ENCODE measurements around the gene ARMH2. TPM values are rescaled to one million over a fixed set of nuclear protein-coding genes. Genes with fewer than 3 reads are reported as not detected.

Gene ARMH2
- polyA plus RNA-seq, 3 donors from 2014 or later, result not detected

DNA sequence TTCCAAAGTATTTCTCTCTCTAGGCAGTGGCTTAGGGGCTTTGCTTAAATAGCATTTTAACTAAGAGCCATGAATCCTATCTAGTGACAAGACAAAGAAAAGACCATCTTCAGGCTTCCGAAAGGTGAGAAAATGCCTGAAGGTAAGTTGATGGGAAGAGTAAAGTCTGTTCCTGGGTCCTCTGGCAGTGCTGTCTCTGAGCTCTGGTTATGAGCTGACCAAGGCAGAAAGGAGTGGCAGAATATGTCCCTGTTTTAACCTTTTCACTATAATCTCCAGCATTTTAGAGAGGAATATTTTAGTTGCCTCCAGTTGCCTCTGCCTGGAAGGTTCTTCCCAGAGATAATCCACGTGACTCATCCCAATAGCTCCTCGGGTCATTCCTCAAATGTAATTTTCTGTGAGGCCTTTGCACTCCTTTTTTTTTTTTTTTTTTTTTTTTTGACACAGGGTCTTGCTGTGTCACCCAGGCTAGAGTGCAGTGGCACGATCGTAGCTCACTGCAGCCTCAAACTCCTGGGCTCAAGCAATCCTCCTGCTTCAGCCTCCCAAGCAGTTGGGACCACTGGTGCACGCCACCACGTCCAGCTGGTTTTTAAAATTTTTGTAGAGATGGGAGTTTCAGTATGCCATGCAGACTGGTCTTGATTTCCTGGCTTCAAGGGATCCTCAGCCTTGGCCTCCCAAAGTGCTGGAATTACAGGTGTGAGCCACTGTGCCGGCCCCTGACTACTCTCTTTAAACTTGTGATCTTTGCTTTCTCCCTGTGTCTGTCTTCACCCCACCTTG is 3.7 kb upstream of the ARMH2 start:
- H3K27me3 Mint-ChIP-seq (ENCODE audit: low read depth in 3 of 3), result peaks cover 2 to 26% (median 12%) of the 10 kb centered on the region in 3 donors
- no peaks in the 10 kb centered on the region for H3K9me3 Mint-ChIP-seq
- H3K4me3 Mint-ChIP-seq, result peak overlapping the region in 1 of 5 donors; percentile 11
- peaks cover 12 to 33% (median 15%) of the 10 kb centered on the region in 3 donors for H3K36me3 Mint-ChIP-seq
- peaks cover under 1 to 2% of the 10 kb centered on the region in 2 donors for H3K4me1 Mint-ChIP-seq
- H3K27ac Mint-ChIP-seq, result peak overlapping the region in 5 of 6 donors; percentile 67 to 83 (median 79)
- DNase-seq, result no peak

GRCh38 chr6:24799541-24799915 is 811 bp upstream of the ARMH2 start:
- H3K27ac Mint-ChIP-seq, result peak overlapping the region; percentile 40 to 78 (median 54)
- peaks cover 0 to 21% (median 6%) of the 10 kb centered on the region in 3 donors for H3K27me3 Mint-ChIP-seq (ENCODE audit: low read depth in 3 of 3)
- peaks cover 0 to 2% of the 10 kb centered on the region in 2 donors for H3K4me1 Mint-ChIP-seq
- H3K4me3 Mint-ChIP-seq, result no peak overlapping the region
- no peaks in the 10 kb centered on the region for H3K9me3 Mint-ChIP-seq
- peaks cover 8 to 12% (median 10%) of the 10 kb centered on the region in 3 donors for H3K36me3 Mint-ChIP-seq
- no peak for DNase-seq

- Mint-ChIP-seq H3K4me3 (no peak overlapping the region), H3K27me3 (ENCODE audit: low read depth in 3 of 3) (peaks cover 0 to 20% (median 7%) of the 10 kb centered on the region in 3 donors), H3K9me3 (no peaks in the 10 kb centered on the region), H3K36me3 (peaks cover 0 to 10% (median 4%) of the 10 kb centered on the region in 3 donors), H3K4me1 (peaks cover 0 to 2% of the 10 kb centered on the region in 2 donors), H3K27ac (peak overlapping the region in 2 of 6 donors; percentile 55 to 72)
- no peak for DNase-seq
Observed at GRCh38 chr6:24797596-24798216, 1.0 kb downstream of the ARMH2 start.

GRCh38 chr6:24796616-24797290 is 2.0 kb downstream of the ARMH2 start:
- DNase-seq, result no peak
- no peak overlapping the region for H3K4me3 Mint-ChIP-seq
- H3K27me3 Mint-ChIP-seq (ENCODE audit: low read depth in 3 of 3), result peaks cover 0 to 12% (median 8%) of the 10 kb centered on the region in 3 donors
- H3K27ac Mint-ChIP-seq, result peak overlapping the region in 2 of 6 donors; percentile 46 to 51
- H3K36me3 Mint-ChIP-seq, result peaks cover 0 to 10% (median 4%) of the 10 kb centered on the region in 3 donors
- peaks cover 0 to 2% of the 10 kb centered on the region in 2 donors for H3K4me1 Mint-ChIP-seq
- no peaks in the 10 kb centered on the region for H3K9me3 Mint-ChIP-seq

- Mint-ChIP-seq H3K27ac (peak overlapping the region in 1 of 6 donors; percentile 22), H3K27me3 (ENCODE audit: low read depth in 3 of 3) (peaks cover 0 to 10% (median 10%) of the 10 kb centered on the region in 3 donors)
- no peak for DNase-seq
Observed at GRCh38 chr6:24795106-24795505, 3.6 kb downstream of the ARMH2 start.

GRCh38 chr6:24788031-24788665 is 10.6 kb downstream of the ARMH2 start:
- no peak overlapping the region for H3K27ac Mint-ChIP-seq
- no peaks in the 10 kb centered on the region for H3K9me3 Mint-ChIP-seq
- no peak overlapping the region for H3K4me3 Mint-ChIP-seq
- DNase-seq, result no peak
- H3K27me3 Mint-ChIP-seq (ENCODE audit: low read depth in 3 of 3), result peaks cover 0 to 5% (median 0%) of the 10 kb centered on the region in 3 donors
- H3K36me3 Mint-ChIP-seq, result peaks cover 0 to 16% (median 14%) of the 10 kb centered on the region in 3 donors
- H3K4me1 Mint-ChIP-seq, result no peaks in the 10 kb centered on the region

More at GRCh38 chr6:24795106-24795505, 3.6 kb downstream of the ARMH2 start:
- peaks cover 0 to 2% of the 10 kb centered on the region in 2 donors for H3K4me1 Mint-ChIP-seq
- H3K36me3 Mint-ChIP-seq, result peaks cover 0 to 10% (median 0%) of the 10 kb centered on the region in 3 donors
- H3K9me3 Mint-ChIP-seq, result no peaks in the 10 kb centered on the region
- no peak overlapping the region for H3K4me3 Mint-ChIP-seq

DNA sequence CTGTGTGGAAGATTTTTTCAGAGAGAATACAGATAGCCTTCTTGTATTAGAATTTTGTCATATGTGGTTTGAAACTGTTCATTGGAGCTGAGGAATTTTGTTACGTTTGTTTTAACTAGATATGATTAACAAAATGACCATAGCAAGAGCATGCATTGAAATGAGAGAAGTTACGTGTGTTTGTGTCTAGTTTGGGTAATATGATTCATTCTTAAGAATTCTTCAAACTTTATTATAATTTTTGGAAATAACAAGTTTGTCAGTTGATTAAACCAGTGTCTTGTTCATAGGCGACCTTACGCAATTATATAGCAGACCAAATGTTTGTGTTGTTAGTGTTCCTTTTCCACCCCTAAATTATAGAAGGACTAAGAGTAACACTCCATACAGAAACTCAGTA is 18.5 kb downstream of the ARMH2 start:
- Mint-ChIP-seq H3K9me3 (no peaks in the 10 kb centered on the region), H3K4me3 (no peak overlapping the region), H3K27ac (no peak overlapping the region), H3K4me1 (peaks cover 13 to 24% of the 10 kb centered on the region in 2 donors), H3K36me3 (peaks cover 0 to 8% (median 4%) of the 10 kb centered on the region in 3 donors), H3K27me3 (ENCODE audit: low read depth in 3 of 3) (peaks cover 3 to 5% (median 4%) of the 10 kb centered on the region in 3 donors)
- no peak for DNase-seq

GRCh38 chr6:24779416-24780016 is 19.2 kb downstream of the ARMH2 start:
- Mint-ChIP-seq H3K27me3 (ENCODE audit: low read depth in 3 of 3) (peaks cover 10 to 11% (median 10%) of the 10 kb centered on the region in 3 donors), H3K36me3 (peaks cover 0 to 8% (median 3%) of the 10 kb centered on the region in 3 donors), H3K4me1 (peaks cover 14 to 27% of the 10 kb centered on the region in 2 donors), H3K27ac (no peak overlapping the region), H3K4me3 (no peak overlapping the region), H3K9me3 (no peaks in the 10 kb centered on the region)
- no peak for DNase-seq

DNA sequence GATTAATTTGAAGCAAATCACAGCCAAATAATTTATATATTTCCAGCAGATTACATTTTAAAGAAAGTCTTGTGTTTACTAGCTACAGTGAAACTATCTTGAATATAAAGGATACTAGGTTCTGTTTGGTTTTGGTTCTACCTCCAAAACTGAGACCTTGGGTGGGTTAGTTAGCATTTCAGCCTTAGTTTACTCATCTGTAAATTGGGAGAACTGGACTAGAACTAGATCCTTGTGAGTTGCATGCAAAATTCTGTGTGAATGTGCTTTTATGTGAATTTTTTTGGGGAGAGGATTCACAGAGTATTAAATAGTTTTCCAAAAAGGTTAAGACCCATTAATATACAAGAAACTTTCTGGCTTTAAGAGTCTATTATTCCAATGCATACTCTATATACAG is 19.8 kb downstream of the ARMH2 start:
- H3K27ac Mint-ChIP-seq, result no peak overlapping the region
- DNase-seq, result no peak
- H3K4me3 Mint-ChIP-seq, result no peak overlapping the region
- H3K9me3 Mint-ChIP-seq, result no peaks in the 10 kb centered on the region
- H3K36me3 Mint-ChIP-seq, result peaks cover 0 to 8% (median 0%) of the 10 kb centered on the region in 3 donors
- H3K27me3 Mint-ChIP-seq (ENCODE audit: low read depth in 3 of 3), result peaks cover 10 to 13% (median 10%) of the 10 kb centered on the region in 3 donors
- H3K4me1 Mint-ChIP-seq, result peaks cover 18 to 34% of the 10 kb centered on the region in 2 donors

GRCh38 chr6:24778121-24778520 is 20.6 kb downstream of the ARMH2 start:
- H3K4me1 Mint-ChIP-seq, result peaks cover 19 to 37% of the 10 kb centered on the region in 2 donors
- H3K9me3 Mint-ChIP-seq, result no peaks in the 10 kb centered on the region
- no peak for DNase-seq
- H3K27me3 Mint-ChIP-seq (ENCODE audit: low read depth in 3 of 3), result peaks cover 10 to 13% (median 10%) of the 10 kb centered on the region in 3 donors
- peaks cover 0 to 8% (median 0%) of the 10 kb centered on the region in 3 donors for H3K36me3 Mint-ChIP-seq
- no peak overlapping the region for H3K4me3 Mint-ChIP-seq
- H3K27ac Mint-ChIP-seq, result no peak overlapping the region

DNA sequence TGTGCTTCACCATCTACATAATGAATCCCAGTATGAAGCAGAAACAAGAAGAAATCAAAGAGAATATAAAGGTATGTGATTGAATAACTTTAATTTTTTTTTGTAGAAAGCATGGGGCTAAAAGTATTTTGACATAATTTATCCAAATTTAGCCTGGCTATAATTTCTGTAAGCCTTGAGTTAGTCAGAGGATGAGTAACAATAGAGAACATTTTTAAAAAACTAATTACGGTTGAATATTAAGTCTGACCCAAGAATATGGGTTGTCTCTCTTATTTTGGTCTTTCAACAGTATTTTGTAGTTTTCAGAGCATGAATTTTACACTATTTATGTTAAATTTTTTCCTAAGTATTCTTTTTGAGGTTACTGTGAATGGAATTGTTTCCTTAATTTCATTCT is 21.5 kb downstream of the ARMH2 start:
- Mint-ChIP-seq H3K4me3 (no peak overlapping the region), H3K27me3 (ENCODE audit: low read depth in 3 of 3) (peaks cover 10 to 13% (median 10%) of the 10 kb centered on the region in 3 donors), H3K9me3 (no peaks in the 10 kb centered on the region), H3K36me3 (peaks cover 0 to 6% (median 0%) of the 10 kb centered on the region in 3 donors), H3K4me1 (peaks cover 19 to 37% of the 10 kb centered on the region in 2 donors), H3K27ac (no peak overlapping the region)
- no peak for DNase-seq

- Mint-ChIP-seq H3K27ac (peak overlapping the region; percentile 88 to 99 (median 98)), H3K4me1 (peaks cover 19 to 37% of the 10 kb centered on the region in 2 donors), H3K4me3 (peak overlapping the region; percentile 98 to 100 (median 99)), H3K9me3 (no peaks in the 10 kb centered on the region), H3K36me3 (peaks cover 0 to under 1% (median 0%) of the 10 kb centered on the region in 3 donors), H3K27me3 (ENCODE audit: low read depth in 3 of 3) (peaks cover 10 to 13% (median 10%) of the 10 kb centered on the region in 3 donors)
- DNase-seq, result no peak
Observed at GRCh38 chr6:24775520-24776058, 23.1 kb downstream of the ARMH2 start.

Measured in immature natural killer cell (primary cell).